NCI-H146 treated with DMSO at 0.1 percent for 48 hours (cell line): ENCODE measurements around the gene BPIFA2.

Source experiments
- DNase-seq: peaks from one replicate; lab custom pipeline; 2025; ENCODE audit not compliant: unreplicated experiment; lab: John Stamatoyannopoulos, UW

The BPIFA2 gene

GRCh38 chr20:33191955-33192354, 24.0 kb downstream of the BPIFA2 start:
- DNase-seq: no peak

- DNase-seq: no peak
Measured at GRCh38 chr20:33192912-33193501, 25.0 kb downstream of the BPIFA2 start.

- no peak for DNase-seq
Measured at GRCh38 chr20:33199026-33199425, 31.1 kb downstream of the BPIFA2 start.

GRCh38 chr20:33202451-33202850, 34.5 kb downstream of the BPIFA2 start:
- DNase-seq: no peak

- DNase-seq: no peak
Measured at GRCh38 chr20:33203444-33203843, 35.5 kb downstream of the BPIFA2 start.

GRCh38 chr20:33209789-33210188, 41.8 kb downstream of the BPIFA2 start:
- DNase-seq: no peak

- DNase-seq: no peak
Measured at GRCh38 chr20:33210371-33210770, 42.4 kb downstream of the BPIFA2 start.

GRCh38 chr20:33211817-33212424, 44.0 kb downstream of the BPIFA2 start:
- DNase-seq: peak; percentile 55

GRCh38 chr20:33217052-33217451, 49.1 kb downstream of the BPIFA2 start, which contains the start of gene BPIFA3:
Gene BPIFA3, plus strand, starts transcription at chr20:33217352. Its CDS starts 185 bp downstream, at chr20:33217537.
- DNase-seq: no peak

GRCh38 chr20:33224399-33224798, 56.4 kb downstream of the BPIFA2 start:
- no peak for DNase-seq

- no peak for DNase-seq
Measured at GRCh38 chr20:33229843-33230242, 61.9 kb downstream of the BPIFA2 start.
